IMR-90 (cell line): ENCODE results near the gene PGF. TPM values are rescaled to one million over a fixed set of nuclear protein-coding genes. Genes with fewer than 3 reads are reported as not detected.

Experiments
- ATAC-seq: fragments of 200-7000 bp; cut with Tn5 transposase; 2 replicates; pipeline ENCODE4 v1.9.1; 2020; ENCODE audit warnings: low read depth, mild to moderate bottlenecking, moderate library complexity
- BruUV-seq: library from RNA; stranded (reverse); fragments of 400-500 nt; replicated peaks from 2 replicates; lab custom pipeline; 2021; lab: Mats Ljungman, UMichigan
- CTCF ChIA-PET: fragments of 300-600 bp; formaldehyde crosslinking; extraction: SDS; loops from one replicate; lab custom pipeline; 2021; ENCODE audit warnings: antibody characterized with exemption; lab: Yijun Ruan, JAX
- POLR2A ChIA-PET: fragments of 300-600 bp; sonication (Branson Sonifier 250); formaldehyde crosslinking; loops from one replicate; lab custom pipeline; 2022; ENCODE audit warnings: antibody characterized with exemption; ENCODE audit not compliant: unreplicated experiment; lab: Charles Lee
- DNase-seq: peaks from one replicate; pipeline ENCODE4 v3.0.0; 2013
- H2AFZ ChIP-seq: replicated peaks from 2 replicates; pipeline ENCODE3; 2013; ENCODE audit warnings: low read length, mild to moderate bottlenecking; ENCODE audit not compliant: poor library complexity
- H2AK5ac ChIP-seq: 2 replicates; pipeline ENCODE4 v1.6.1; 2013; ENCODE audit warnings: low read depth, low read length, inconsistent platforms
- H2AK9ac ChIP-seq: replicated peaks from 2 replicates; pipeline ENCODE3; 2013; ENCODE audit warnings: mild to moderate bottlenecking, low read depth, low read length, moderate library complexity; ENCODE audit not compliant: poor library complexity
- H2BK120ac ChIP-seq: 2 replicates; pipeline ENCODE4 v1.6.1; 2013; ENCODE audit warnings: low read depth, low read length, inconsistent platforms
- H2BK15ac ChIP-seq: 3 replicates; pipeline ENCODE4 v1.6.1; 2013; ENCODE audit warnings: low read depth, low read length, inconsistent platforms
- H2BK20ac ChIP-seq: 2 replicates; pipeline ENCODE4 v1.6.1; 2013; ENCODE audit warnings: low read depth, mild to moderate bottlenecking, inconsistent platforms, low read length, moderate library complexity
- H2BK5ac ChIP-seq: 2 replicates; pipeline ENCODE4 v1.6.1; 2013; ENCODE audit warnings: mild to moderate bottlenecking, low read depth, low read length, inconsistent platforms; ENCODE audit not compliant: poor library complexity, severe bottlenecking
- H3K14ac ChIP-seq: replicated peaks from 2 replicates; pipeline ENCODE4 v1.6.1; 2013; ENCODE audit warnings: low read depth, low read length, inconsistent platforms
- H3K18ac ChIP-seq: 2 replicates; pipeline ENCODE4 v1.6.1; 2013; ENCODE audit warnings: low read depth, low read length, control low read depth
- H3K23ac ChIP-seq: 2 replicates; pipeline ENCODE4 v1.6.1; 2013; ENCODE audit warnings: low read depth, low read length, inconsistent platforms
- H3K27ac ChIP-seq: 2 replicates; pipeline ENCODE4 v1.5.1; 2013; ENCODE audit warnings: mild to moderate bottlenecking, control low read depth, low read length; ENCODE audit not compliant: insufficient read depth
- H3K27me3 ChIP-seq: 2 replicates; pipeline ENCODE4 v1.6.1; 2013; ENCODE audit warnings: low read length; ENCODE audit not compliant: control insufficient read depth, insufficient read depth
- H3K36me3 ChIP-seq: 2 replicates; pipeline ENCODE4 v1.6.1; 2013; ENCODE audit warnings: low read length, mixed read lengths; ENCODE audit not compliant: control insufficient read depth, insufficient read depth
- H3K4ac ChIP-seq: 2 replicates; pipeline ENCODE4 v1.6.1; 2013; ENCODE audit warnings: low read depth, low read length, inconsistent platforms
- H3K4me1 ChIP-seq: 2 replicates; pipeline ENCODE4 v1.6.1; 2013; ENCODE audit warnings: low read length, mixed read lengths; ENCODE audit not compliant: control insufficient read depth, insufficient read depth
- H3K4me2 ChIP-seq: 2 replicates; pipeline ENCODE4 v1.6.1; 2013; ENCODE audit warnings: low read depth, mild to moderate bottlenecking, control low read depth, low read length, moderate library complexity
- H3K4me3 ChIP-seq: 2 replicates; pipeline ENCODE4 v1.5.1; 2013; ENCODE audit warnings: low read depth, mild to moderate bottlenecking, control low read depth, low read length, moderate library complexity; ENCODE audit not compliant: insufficient read depth
- H3K56ac ChIP-seq: 2 replicates; pipeline ENCODE4 v1.6.1; 2013; ENCODE audit warnings: low read length, inconsistent platforms; ENCODE audit not compliant: insufficient read depth; ENCODE audit errors: extremely low read depth
- H3K79me1 ChIP-seq, 2 experiments: 2 replicates each; pipeline ENCODE4 v1.6.1; 2013; ENCODE audit warnings: low read length in 2 of 2, inconsistent platforms in 1 of 2, low read depth in 1 of 2
- H3K9ac ChIP-seq: 2 replicates; pipeline ENCODE4 v1.6.1; 2013; ENCODE audit warnings: low read depth, low read length, control low read depth
- H3K9me1 ChIP-seq: 2 replicates; pipeline ENCODE4 v1.6.1; 2013; ENCODE audit warnings: low read length, inconsistent platforms; ENCODE audit not compliant: insufficient read depth
- H3K9me3 ChIP-seq: 2 replicates; pipeline ENCODE4 v1.6.1; 2013; ENCODE audit warnings: low read length; ENCODE audit not compliant: control insufficient read depth, insufficient read depth
- H4K20me1 ChIP-seq: 2 replicates; pipeline ENCODE4 v1.6.1; 2013; ENCODE audit warnings: low read length, inconsistent platforms; ENCODE audit not compliant: insufficient read depth
- H4K5ac ChIP-seq: 2 replicates; pipeline ENCODE4 v1.6.1; 2013; ENCODE audit warnings: mild to moderate bottlenecking, low read depth, low read length, control low read depth
- H4K8ac ChIP-seq, 2 experiments: 2 replicates each; pipeline ENCODE4 v1.6.1; 2013; ENCODE audit warnings: low read depth in 2 of 2, low read length in 2 of 2, control low read depth in 1 of 2, inconsistent platforms in 1 of 2
- H4K91ac ChIP-seq: 2 replicates; pipeline ENCODE4 v1.6.1; 2013; ENCODE audit warnings: low read depth, low read length, inconsistent platforms; ENCODE audit not compliant: insufficient read depth
- CEBPB ChIP-seq: IDR thresholded peaks from 2 replicates; pipeline ENCODE4 v1.6.1; 2012; ENCODE audit warnings: low read depth, low read length, improper control_type of control experiment
- CTCF ChIP-seq: conservative IDR thresholded peaks from 2 replicates; pipeline ENCODE4 v1.5.1; 2012; ENCODE audit warnings: mild to moderate bottlenecking, low read depth, low read length, improper control_type of control experiment
- FOS ChIP-seq: fragments of 150-350 bp; IDR thresholded peaks from 2 replicates; pipeline ENCODE4 v1.6.1; 2016; ENCODE audit warnings: low read depth, low read length
- MAFK ChIP-seq: IDR thresholded peaks from 2 replicates; pipeline ENCODE4 v1.6.1; 2012; ENCODE audit warnings: low read depth, low read length, improper control_type of control experiment
- MAZ ChIP-seq: IDR thresholded peaks from 2 replicates; pipeline ENCODE4 v1.6.1; 2012; ENCODE audit warnings: low read depth, mild to moderate bottlenecking, low read length, improper control_type of control experiment, moderate library complexity, borderline replicate concordance
- MXI1 ChIP-seq: IDR thresholded peaks from 2 replicates; pipeline ENCODE4 v1.6.1; 2012; ENCODE audit warnings: low read depth, mild to moderate bottlenecking, low read length, moderate library complexity, borderline replicate concordance
- NFE2L2 ChIP-seq: fragments of 150-350 bp; IDR thresholded peaks from 2 replicates; pipeline ENCODE4 v1.6.1; 2016; ENCODE audit warnings: low read depth, mild to moderate bottlenecking, low read length
- POLR2A ChIP-seq: IDR thresholded peaks from 2 replicates; pipeline ENCODE4 v1.6.1; 2012; ENCODE audit warnings: mild to moderate bottlenecking, low read depth, low read length
- RAD21 ChIP-seq: IDR thresholded peaks from 2 replicates; pipeline ENCODE4 v1.6.1; 2012; ENCODE audit warnings: low read length, improper control_type of control experiment
- RCOR1 ChIP-seq: IDR thresholded peaks from 2 replicates; pipeline ENCODE4 v1.6.1; 2012; ENCODE audit warnings: mild to moderate bottlenecking, low read length, improper control_type of control experiment; ENCODE audit not compliant: insufficient replicate concordance
- WGBS, 2 experiments: methylation state at CpG; one replicate each; pipeline versions ENCODE4 v1.1.5 to v1.1.7; 2013; ENCODE audit warnings: missing lambda C conversion rate in 2 of 2; ENCODE audit not compliant: insufficient read length in 1 of 2; ENCODE audit errors: extremely low coverage in 2 of 2; 5-methylcytosine and 5-hydroxymethylcytosine counted together
- dilution Hi-C: fragments of 300-500 bp; cut with HindIII; formaldehyde crosslinking; loops from one replicate; pipeline ENCODE4 v1.14.3; 2018; ENCODE audit warnings: low sequenced_read_pairs; ENCODE audit not compliant: unreplicated experiment
- in situ Hi-C: fragments of 300-500 bp; cut with MboI; formaldehyde crosslinking; loops from 3 replicates; pipeline ENCODE4 v1.14.3; 2019; ENCODE audit warnings: low sequenced_read_pairs, inconsistent platforms, mixed read lengths
- intact Hi-C: fragments of 100-400 bp; cut with micrococcal nuclease; formaldehyde crosslinking; loops from 2 replicates; pipeline ENCODE4 v1.10.0; 2022
- polyA plus RNA-seq, 3 experiments: library from polyadenylated mRNA; depleted of rRNA; stranded (reverse); fragments of >200 nt; gene quantifications; 2 replicates each; pipeline ENCODE4 v1.2.3, GENCODE V29; 2012; ENCODE audit warnings: low replicate concordance in 1 of 3
- total RNA-seq: library from RNA; depleted of rRNA; stranded (reverse); fragments of >200 nt; gene quantifications from 2 replicates; pipeline ENCODE4 v1.2.3, GENCODE V29; 2012
- TF ChIP-seq, protein P1 (sequence below): fragments of 150-350 bp; IDR thresholded peaks from 2 replicates; pipeline ENCODE4 v1.6.1; 2016; ENCODE audit warnings: low read depth, mild to moderate bottlenecking, low read length, moderate library complexity, borderline replicate concordance

Gene PGF
- total and polyA plus RNA-seq, 2 of the 4 experiments (the other 2 are of a cell fraction) = 0.36 to 0.39 TPM

GRCh38 chr14:74985806-74986205 lies 30.4 kb upstream of the PGF start:
- no peak for TF ChIP-seq POLR2A
- no peak for TF ChIP-seq MXI1
- no peak for TF ChIP-seq MAZ
- TF ChIP-seq CEBPB = no peak
- TF ChIP-seq NFE2L2 = no peak
- TF ChIP-seq RCOR1 = no peak
- TF ChIP-seq CTCF = no peak
- TF ChIP-seq, protein P1, sequence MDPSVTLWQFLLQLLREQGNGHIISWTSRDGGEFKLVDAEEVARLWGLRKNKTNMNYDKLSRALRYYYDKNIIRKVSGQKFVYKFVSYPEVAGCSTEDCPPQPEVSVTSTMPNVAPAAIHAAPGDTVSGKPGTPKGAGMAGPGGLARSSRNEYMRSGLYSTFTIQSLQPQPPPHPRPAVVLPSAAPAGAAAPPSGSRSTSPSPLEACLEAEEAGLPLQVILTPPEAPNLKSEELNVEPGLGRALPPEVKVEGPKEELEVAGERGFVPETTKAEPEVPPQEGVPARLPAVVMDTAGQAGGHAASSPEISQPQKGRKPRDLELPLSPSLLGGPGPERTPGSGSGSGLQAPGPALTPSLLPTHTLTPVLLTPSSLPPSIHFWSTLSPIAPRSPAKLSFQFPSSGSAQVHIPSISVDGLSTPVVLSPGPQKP = no peak
- no peak for TF ChIP-seq RAD21
- no peak for TF ChIP-seq FOS
- no peak for TF ChIP-seq MAFK

More at GRCh38 chr14:74985806-74986205, 30.4 kb upstream of the PGF start:
- Histone ChIP-seq H4K8ac (no peak overlapping the region), H3K18ac (no peak overlapping the region), H2BK20ac (no peak overlapping the region), H3K56ac (no peak overlapping the region), H3K9me3 (no peaks in the 10 kb centered on the region), H2AK9ac (no peak overlapping the region), H4K5ac (no peak overlapping the region), H3K27ac (no peak overlapping the region), H2AFZ (no peak overlapping the region), H3K4me2 (no peak overlapping the region), H2AK5ac (no peak overlapping the region), H3K36me3 (no peaks in the 10 kb centered on the region), H3K14ac (no peak overlapping the region), H2BK15ac (no peak overlapping the region), H3K27me3 (no peaks in the 10 kb centered on the region), H3K79me1 (no peaks in the 10 kb centered on the region), H4K91ac (no peak overlapping the region), H3K9ac (no peak overlapping the region), H3K9me1 (peaks cover 12% of the 10 kb centered on the region; the same call in 1 of the 2 replicates), H3K4me1 (peaks cover 10% of the 10 kb centered on the region), H2BK5ac (no peak overlapping the region), H4K20me1 (no peaks in the 10 kb centered on the region), H2BK120ac (no peak overlapping the region), H3K23ac (no peak overlapping the region), H3K4ac (no peak overlapping the region), H3K4me3 (no peak overlapping the region)
- POLR2A ChIA-PET = no interaction called here
- DNase-seq = no peak
- BruUV-seq = no TSS peak
- in situ Hi-C loops = no loop called here
- CTCF ChIA-PET = no interaction called here
- ATAC-seq = no peak
- intact Hi-C loops = no loop called here
- dilution Hi-C loops = no loop called here
- 90% methylated on average over 2 of the region's 6 CpGs; no CpG with 5 or more reads in 1 of the 2 experiments for WGBS, 2 experiments
